Bronchial epithelial cell (primary cell): ENCODE measurements around the gene OBP2B. TPM values are rescaled to one million over a fixed set of nuclear protein-coding genes. Genes with fewer than 3 reads are reported as not detected.

ENCODE experiments used
- DNase-seq: peaks from one replicate; pipeline ENCODE4 v3.0.0-alpha.2; 2010; ENCODE audit warnings: low read depth
- FAIRE-seq: peaks from 2 replicates; lab custom pipeline; 2011; peaks lifted over from hg19 to GRCh38; lab: Jason Lieb, UNC
- H3K27me3 ChIP-seq: 2 replicates; pipeline ENCODE4 v1.5.1; 2011; ENCODE audit warnings: low read length; ENCODE audit not compliant: control insufficient read depth, insufficient read depth
- H3K36me3 ChIP-seq: 2 replicates; pipeline ENCODE4 v1.5.1; 2011; ENCODE audit warnings: low read length; ENCODE audit not compliant: control insufficient read depth, insufficient read depth
- H3K4me3 ChIP-seq: 2 replicates; pipeline ENCODE4 v1.5.1; 2011; ENCODE audit warnings: mild to moderate bottlenecking, low read depth, low read length, control low read depth
- CTCF ChIP-seq: IDR thresholded peaks from 2 replicates; pipeline ENCODE4 v1.5.1; 2011; ENCODE audit warnings: mild to moderate bottlenecking, moderate library complexity, low read length, control low read depth, inconsistent platforms; ENCODE audit not compliant: insufficient read depth, severe bottlenecking
- total RNA-seq: library from RNA; depleted of rRNA; stranded (reverse); fragments of >200 nt; gene quantifications from 2 replicates; pipeline ENCODE4 v1.2.1, GENCODE V29; 2014

OBP2B gene
- total RNA-seq, 1 donor from 2014 or later, result not detected

GRCh38 chr9:133203506-133204075, 5.5 kb downstream of the OBP2B start:
- peaks cover 2% of the 10 kb centered on the region for H3K27me3 ChIP-seq
- H3K36me3 ChIP-seq, result no peaks in the 10 kb centered on the region
- no peak for DNase-seq
- H3K4me3 ChIP-seq, result no peak overlapping the region
- no peak for TF ChIP-seq CTCF
- FAIRE-seq, result no peak

GRCh38 chr9:133202688-133203453, 6.2 kb downstream of the OBP2B start:
- DNase-seq (no peak), FAIRE-seq (peak; percentile 96)
- Histone ChIP-seq H3K4me3 (no peak overlapping the region), H3K36me3 (no peaks in the 10 kb centered on the region), H3K27me3 (peaks cover 2% of the 10 kb centered on the region)
- no peak for TF ChIP-seq CTCF

- TF ChIP-seq CTCF, result no peak
- peaks cover 2% of the 10 kb centered on the region for H3K27me3 ChIP-seq
- H3K36me3 ChIP-seq, result no peaks in the 10 kb centered on the region
- DNase-seq, result no peak
- FAIRE-seq, result no peak
- H3K4me3 ChIP-seq, result no peak overlapping the region
These were observed 6.9 kb downstream of the OBP2B start for GRCh38 chr9:133202145-133202513.

- Histone ChIP-seq H3K27me3 (peaks cover 2% of the 10 kb centered on the region), H3K4me3 (no peak overlapping the region), H3K36me3 (no peaks in the 10 kb centered on the region)
- DNase-seq (no peak), FAIRE-seq (no peak)
- no peak for TF ChIP-seq CTCF
These were observed 7.5 kb downstream of the OBP2B start for GRCh38 chr9:133201424-133202144.

GRCh38 chr9:133200631-133201030, 8.4 kb downstream of the OBP2B start:
- no peak for TF ChIP-seq CTCF
- H3K27me3 ChIP-seq, result peaks cover 2% of the 10 kb centered on the region
- DNase-seq (no peak), FAIRE-seq (no peak)
- H3K4me3 ChIP-seq, result no peak overlapping the region
- no peaks in the 10 kb centered on the region for H3K36me3 ChIP-seq
